Ishikawa (cell line): ENCODE results near the gene NOXA1.

Source experiments
- CEBPB ChIP-seq: IDR thresholded peaks from 2 replicates; pipeline ENCODE4 v1.6.1; 2012
- CREB1 ChIP-seq: IDR thresholded peaks from 2 replicates; pipeline ENCODE4 v1.6.1; 2012; ENCODE audit warnings: low read depth
- EGR1 ChIP-seq: IDR thresholded peaks from 2 replicates; pipeline ENCODE4 v1.6.1; 2012
- EP300 ChIP-seq: IDR thresholded peaks from 2 replicates; pipeline ENCODE4 v1.6.1; 2012; ENCODE audit warnings: borderline replicate concordance
- FOXM1 ChIP-seq: IDR thresholded peaks from 2 replicates; pipeline ENCODE4 v1.6.1; 2012; ENCODE audit warnings: low read depth, borderline replicate concordance
- MAX ChIP-seq: IDR thresholded peaks from 2 replicates; pipeline ENCODE4 v1.6.1; 2012
- NFIC ChIP-seq: IDR thresholded peaks from 2 replicates; pipeline ENCODE4 v1.6.1; 2012
- RAD21 ChIP-seq: IDR thresholded peaks from 2 replicates; pipeline ENCODE4 v1.6.1; 2012; ENCODE audit warnings: low read depth
- REST ChIP-seq: IDR thresholded peaks from 2 replicates; pipeline ENCODE4 v1.6.1; 2012; ENCODE audit warnings: low read depth, mild to moderate bottlenecking
- TAF1 ChIP-seq: IDR thresholded peaks from 2 replicates; pipeline ENCODE4 v1.6.1; 2012; ENCODE audit warnings: low read depth, mild to moderate bottlenecking
- YY1 ChIP-seq: IDR thresholded peaks from 2 replicates; pipeline ENCODE4 v1.6.1; 2012; ENCODE audit warnings: low read depth
- ZBTB7A ChIP-seq: IDR thresholded peaks from 2 replicates; pipeline ENCODE4 v1.6.1; 2012; ENCODE audit warnings: low read depth

DNA sequence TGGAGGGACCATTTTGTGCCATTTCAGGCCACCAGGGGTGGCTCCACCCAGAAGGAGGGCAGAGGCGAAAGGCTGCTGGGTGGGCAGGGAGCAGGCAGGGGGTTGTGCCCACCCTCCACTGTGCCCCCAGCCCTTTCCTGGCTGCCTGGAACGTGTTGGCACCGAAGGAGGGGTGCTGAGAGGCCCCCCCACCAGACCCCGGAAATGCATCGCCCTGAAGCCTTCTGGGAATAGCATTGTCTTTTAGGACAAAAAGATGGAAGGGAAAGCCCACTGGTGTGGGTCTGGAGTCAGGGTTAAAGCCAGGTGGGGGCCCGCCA is 5.1 kb downstream of the NOXA1 start:
- TF ChIP-seq RAD21 (no peak), MAX (no peak), NFIC (no peak), EGR1 (no peak), CEBPB (no peak), EP300 (no peak), TAF1 (no peak), YY1 (no peak), CREB1 (no peak), FOXM1 (no peak), REST (no peak), ZBTB7A (no peak; the same call in 1 of the 2 replicates)
